Breast epithelium (tissue), 3 donors: ENCODE data around the gene AMMECR1.

Experiments
- POLR2A ChIP-seq: fragments of 450-650 bp; IDR thresholded peaks from one replicate; pipeline ENCODE4 v1.6.1; 2016; ENCODE audit warnings: antibody characterized with exemption, mild to moderate bottlenecking, moderate library complexity
- POLR2AphosphoS5 ChIP-seq, 3 donors: sonication (generic); formaldehyde crosslinking; IDR thresholded peaks; one replicate each; pipeline ENCODE4 v1.6.1; 2017; ENCODE audit warnings: antibody characterized with exemption in 3 of 3
- TF ChIP-seq, protein P1 (sequence below), 3 donors: fragments of 450-650 bp; IDR thresholded peaks; one replicate each; pipeline ENCODE4 v1.5.1; 2016 to 2017; ENCODE audit warnings: antibody characterized with exemption in 3 of 3, mild to moderate bottlenecking in 3 of 3, moderate library complexity in 3 of 3

DNA sequence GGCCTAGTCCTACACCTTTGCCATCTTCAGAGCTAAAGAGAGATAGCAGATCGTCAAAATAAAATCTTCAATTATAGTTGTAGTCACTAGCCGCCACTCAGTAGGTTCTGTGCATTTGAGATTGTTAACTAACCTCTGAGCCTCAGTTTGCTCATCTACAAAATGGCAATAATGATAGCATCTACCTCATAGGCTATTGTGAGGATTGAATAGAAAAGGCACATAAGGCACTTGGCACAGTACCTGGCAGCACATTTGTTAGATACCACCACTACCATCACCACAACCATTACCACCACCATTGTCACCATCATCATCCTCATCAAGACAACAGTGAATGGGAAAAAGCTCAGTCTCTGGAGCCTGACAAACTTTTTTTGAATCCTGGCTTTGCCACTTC, 134.6 kb downstream of the AMMECR1 start:
- TF ChIP-seq, protein P1, sequence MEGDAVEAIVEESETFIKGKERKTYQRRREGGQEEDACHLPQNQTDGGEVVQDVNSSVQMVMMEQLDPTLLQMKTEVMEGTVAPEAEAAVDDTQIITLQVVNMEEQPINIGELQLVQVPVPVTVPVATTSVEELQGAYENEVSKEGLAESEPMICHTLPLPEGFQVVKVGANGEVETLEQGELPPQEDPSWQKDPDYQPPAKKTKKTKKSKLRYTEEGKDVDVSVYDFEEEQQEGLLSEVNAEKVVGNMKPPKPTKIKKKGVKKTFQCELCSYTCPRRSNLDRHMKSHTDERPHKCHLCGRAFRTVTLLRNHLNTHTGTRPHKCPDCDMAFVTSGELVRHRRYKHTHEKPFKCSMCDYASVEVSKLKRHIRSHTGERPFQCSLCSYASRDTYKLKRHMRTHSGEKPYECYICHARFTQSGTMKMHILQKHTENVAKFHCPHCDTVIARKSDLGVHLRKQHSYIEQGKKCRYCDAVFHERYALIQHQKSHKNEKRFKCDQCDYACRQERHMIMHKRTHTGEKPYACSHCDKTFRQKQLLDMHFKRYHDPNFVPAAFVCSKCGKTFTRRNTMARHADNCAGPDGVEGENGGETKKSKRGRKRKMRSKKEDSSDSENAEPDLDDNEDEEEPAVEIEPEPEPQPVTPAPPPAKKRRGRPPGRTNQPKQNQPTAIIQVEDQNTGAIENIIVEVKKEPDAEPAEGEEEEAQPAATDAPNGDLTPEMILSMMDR (IDR thresholded peaks at IDR 0.05): no peak
- TF ChIP-seq POLR2A (no peak), POLR2AphosphoS5 (IDR thresholded peaks at IDR 0.05) (no peak)
